Stimulated activated CD4-positive, alpha-beta T cell treated with anti-CD3 and anti-CD28 coated beads, Interleukin-4, amount 100 ng/mL, for 48 hours (primary cell): ENCODE measurements around the gene OPTN.

Experiments
- DNase-seq, 2 donors: peaks; one replicate each; pipeline ENCODE4 v3.0.0-alpha.2; 2020; ENCODE audit warnings: low read depth in 2 of 2

OPTN gene

DNA sequence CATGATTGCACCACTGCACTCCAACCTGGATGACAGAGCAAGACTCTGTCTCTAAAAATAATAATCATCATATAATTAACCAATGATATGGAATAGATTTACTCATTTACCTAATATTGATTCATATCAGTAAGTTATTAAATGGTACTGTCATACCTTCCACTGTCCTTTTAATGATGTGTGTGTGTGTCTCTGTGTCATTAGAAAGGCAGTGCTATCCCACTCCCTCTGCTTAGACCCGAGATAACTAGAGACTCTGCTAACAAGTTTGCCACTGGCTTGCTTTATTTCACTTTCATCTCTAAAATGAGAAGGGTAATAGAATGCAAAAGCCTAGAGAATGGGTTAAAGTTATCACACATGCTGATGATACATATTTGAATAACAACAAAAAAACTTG, 82.5 kb downstream of the OPTN start:
- DNase-seq: no peak

DNA sequence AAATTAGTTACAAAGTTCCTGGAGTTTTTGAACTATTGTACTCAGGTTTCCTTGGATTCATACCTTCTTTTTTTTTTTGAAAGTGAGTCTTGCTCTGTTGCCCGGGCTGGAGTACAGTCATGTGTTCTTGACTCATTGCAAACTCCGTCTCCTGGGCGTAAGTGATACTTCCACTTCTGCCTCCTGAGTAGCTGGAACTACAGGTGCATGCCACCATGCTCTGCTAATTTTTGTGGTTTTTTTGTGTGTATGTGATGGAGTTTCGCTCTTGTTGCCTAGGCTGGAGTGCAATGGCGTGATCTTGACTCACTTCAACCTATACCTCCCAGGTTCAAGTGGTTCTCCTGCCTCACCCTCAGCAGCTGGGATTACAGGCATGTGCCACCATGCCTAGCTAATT, 83.7 kb downstream of the OPTN start:
- DNase-seq: no peak

DNA sequence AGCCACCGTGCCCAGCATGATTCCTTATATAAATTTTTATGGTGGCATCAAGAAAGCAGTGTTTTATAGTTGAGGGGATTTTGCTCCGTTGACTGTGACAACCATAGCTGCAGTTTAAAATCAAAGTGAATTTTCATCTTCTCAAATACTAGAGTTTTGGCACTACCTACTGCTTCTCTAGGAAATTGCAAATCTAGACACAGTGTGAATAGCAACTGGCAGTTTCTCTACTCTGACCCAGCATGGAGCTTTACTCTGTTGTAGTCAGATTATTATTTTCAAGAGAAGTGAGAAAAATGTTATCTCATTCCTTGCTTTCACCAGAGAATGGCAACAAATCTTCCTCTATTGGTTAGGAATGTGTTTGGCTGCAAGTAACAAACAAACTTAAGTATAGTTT, 84.3 kb downstream of the OPTN start:
- DNase-seq: no peak

DNA sequence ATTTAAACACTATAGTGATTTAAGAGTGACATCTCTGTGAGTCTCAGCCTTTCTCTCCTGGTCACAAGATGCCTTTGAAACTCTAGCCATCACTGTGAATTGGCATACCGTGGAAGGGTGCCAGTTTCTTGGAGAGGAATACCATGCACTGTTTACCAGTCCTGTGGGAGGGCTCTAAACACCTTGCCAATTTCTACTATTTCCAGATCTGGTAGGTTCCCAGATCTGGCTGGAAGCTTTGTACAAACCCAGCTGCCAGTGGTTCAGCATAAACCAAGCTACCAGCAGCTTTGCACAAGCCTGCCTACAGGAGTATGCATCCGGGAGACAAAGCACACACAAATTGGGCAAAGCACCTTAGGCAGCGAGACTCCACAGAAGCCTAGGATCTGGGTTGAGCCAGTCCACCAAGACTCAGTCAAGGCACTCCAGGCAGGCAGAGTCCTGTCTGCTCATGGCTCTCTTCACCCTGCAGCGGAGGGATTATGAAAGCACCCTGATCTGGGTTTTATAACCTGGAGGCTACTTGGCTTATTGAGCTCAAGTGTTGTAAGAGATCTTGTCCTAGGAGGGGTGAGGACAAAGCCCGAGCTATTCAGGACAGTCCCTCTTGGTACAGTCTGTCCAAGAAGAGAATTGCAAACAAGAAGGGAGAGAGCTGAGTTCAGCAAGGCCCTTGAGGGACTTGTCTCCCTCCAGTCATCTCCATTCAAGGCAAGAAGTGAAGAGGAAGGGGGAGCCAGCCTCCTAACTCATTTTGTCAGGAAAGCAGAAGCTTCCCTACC, 85.0 kb downstream of the OPTN start:
- DNase-seq: no peak

DNA sequence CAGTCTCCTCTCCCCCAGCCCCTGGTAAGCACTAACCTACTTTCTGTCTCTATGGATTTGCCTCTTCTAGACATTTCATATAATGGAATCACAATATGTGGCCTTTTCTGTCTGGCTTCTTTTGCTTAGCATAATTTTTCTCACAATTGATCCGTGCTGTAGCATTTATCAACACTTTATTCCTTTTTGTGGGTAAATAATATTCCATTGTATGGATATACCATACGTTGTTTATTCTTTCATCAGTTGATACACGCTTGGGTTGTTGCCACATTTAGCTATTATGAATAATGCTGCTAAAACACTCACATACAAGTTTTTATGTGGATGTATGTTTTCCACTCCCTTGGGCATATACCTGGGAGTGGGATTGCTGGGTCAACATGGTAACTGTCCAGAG, 87.2 kb downstream of the OPTN start:
- DNase-seq: no peak
